H1 (cell line): Measurements from ENCODE around the gene CPNE5. TPM values are rescaled to one million over a fixed set of nuclear protein-coding genes. Genes with fewer than 3 reads are reported as not detected.

ENCODE experiments used
- CTCF ChIA-PET: fragments of 300-600 bp; sonication (Branson Sonifier 250); formaldehyde crosslinking; loops from one replicate; lab custom pipeline; 2021; ENCODE audit not compliant: partially characterized antibody; lab: Charles Lee
- POLR2A ChIA-PET: fragments of 300-600 bp; sonication (Branson Sonifier 250); formaldehyde crosslinking; loops from one replicate; lab custom pipeline; 2021; ENCODE audit warnings: inconsistent platforms; ENCODE audit not compliant: partially characterized antibody; lab: Charles Lee
- DNase-seq, 2 experiments: peaks; one replicate each; pipeline versions ENCODE4 v3.0.0 to v3.0.0-alpha.2; 2010 to 2022; ENCODE audit warnings: low spot score in 2 of 2, low read depth in 1 of 2, mixed read lengths in 1 of 2
- FAIRE-seq: peaks from 2 replicates; lab custom pipeline; 2011; peaks lifted over from hg19 to GRCh38; lab: Jason Lieb, UNC
- H2AFZ ChIP-seq: 2 replicates; pipeline ENCODE4 v1.8.1; 2012; ENCODE audit warnings: low read length, inconsistent platforms
- H2AK5ac ChIP-seq: 2 replicates; pipeline ENCODE4 v1.6.1; 2013; ENCODE audit warnings: low read depth, low read length
- H2BK120ac ChIP-seq: replicated peaks from 2 replicates; pipeline ENCODE3; 2013; ENCODE audit warnings: low read depth, low read length, inconsistent platforms
- H2BK12ac ChIP-seq: 2 replicates; pipeline ENCODE4 v1.6.1; 2013; ENCODE audit warnings: low read depth, low read length
- H2BK15ac ChIP-seq: 2 replicates; pipeline ENCODE4 v1.6.1; 2013; ENCODE audit warnings: low read length
- H2BK20ac ChIP-seq: 2 replicates; pipeline ENCODE4 v1.6.1; 2013; ENCODE audit warnings: low read length
- H2BK5ac ChIP-seq: 2 replicates; pipeline ENCODE4 v1.6.1; 2013; ENCODE audit warnings: low read depth, low read length
- H3K14ac ChIP-seq: 2 replicates; pipeline ENCODE4 v1.6.1; 2013; ENCODE audit warnings: inconsistent platforms; ENCODE audit not compliant: insufficient read length
- H3K18ac ChIP-seq: 2 replicates; pipeline ENCODE4 v1.6.1; 2013; ENCODE audit warnings: low read length; ENCODE audit errors: extremely low read depth
- H3K23ac ChIP-seq: 2 replicates; pipeline ENCODE4 v1.6.1; 2013; ENCODE audit warnings: inconsistent platforms; ENCODE audit not compliant: insufficient read length
- H3K23me2 ChIP-seq: 2 replicates; pipeline ENCODE4 v1.6.1; 2013; ENCODE audit warnings: low read depth, low read length
- H3K27ac ChIP-seq: 2 replicates; pipeline ENCODE4 v1.6.1; 2011; ENCODE audit warnings: low read depth, low read length, inconsistent platforms
- H3K27me3 ChIP-seq, 4 experiments: replicated peaks in 1 of 4; 1 replicate in 1 of 4; 2 replicates in 3 of 4; pipeline versions ENCODE4 v1.6.1 to v1.8.1; 2011 to 2013; ENCODE audit warnings: low read length in 3 of 4, mild to moderate bottlenecking in 3 of 4, inconsistent platforms in 2 of 4, mixed read lengths in 2 of 4, moderate library complexity in 1 of 4; ENCODE audit not compliant: control insufficient read depth in 3 of 4, insufficient read depth in 3 of 4; ENCODE audit errors: extremely low read depth in 1 of 4
- H3K36me3 ChIP-seq, 4 experiments: 2 replicates each; pipeline versions ENCODE4 v1.6.1 to v1.8.1; 2011 to 2013; ENCODE audit warnings: mild to moderate bottlenecking in 4 of 4, low read length in 3 of 4, moderate library complexity in 2 of 4, control low read depth in 1 of 4, inconsistent platforms in 1 of 4; ENCODE audit not compliant: insufficient read depth in 4 of 4, control insufficient read depth in 2 of 4
- H3K4ac ChIP-seq: replicated peaks from 2 replicates; pipeline ENCODE3; 2013; ENCODE audit warnings: low read length, low read depth, mixed read lengths, inconsistent platforms; ENCODE audit not compliant: insufficient read length
- H3K4me1 ChIP-seq, 4 experiments: replicated peaks in 1 of 4; 1 replicate in 1 of 4; 2 replicates in 3 of 4; pipeline versions ENCODE4 v1.6.1 to v1.8.1; 2011 to 2013; ENCODE audit warnings: low read length in 3 of 4, inconsistent platforms in 2 of 4, mixed read lengths in 1 of 4; ENCODE audit not compliant: insufficient read depth in 4 of 4, control insufficient read depth in 3 of 4
- H3K4me2 ChIP-seq, 2 experiments: 2 replicates each; pipeline versions ENCODE4 v1.6.1 to v1.8.1; 2011 to 2013; ENCODE audit warnings: low read depth in 2 of 2, low read length in 2 of 2, control low read depth in 1 of 2, inconsistent platforms in 1 of 2, mild to moderate bottlenecking in 1 of 2; ENCODE audit not compliant: insufficient read depth in 1 of 2
- H3K4me3 ChIP-seq, 4 experiments: fragments of 200-600, 300-600 bp in 1 of 4; sonication (generic), shearing (Covaris generic), sonication (Bioruptor Twin) in 1 of 4; 2 replicates each; pipeline versions ENCODE4 v1.5.1 to v1.8.1; 2011 to 2016; ENCODE audit warnings: low read length in 4 of 4, low read depth in 3 of 4, control low read depth in 2 of 4, inconsistent platforms in 2 of 4, mild to moderate bottlenecking in 2 of 4, mixed read lengths in 1 of 4, moderate library complexity in 1 of 4; ENCODE audit not compliant: insufficient read depth in 2 of 4; ENCODE audit errors: extremely low read depth in 1 of 4
- H3K56ac ChIP-seq: replicated peaks from 2 replicates; pipeline ENCODE3; 2013; ENCODE audit warnings: low read depth, mild to moderate bottlenecking, mixed read lengths, low read length, inconsistent platforms; ENCODE audit not compliant: insufficient read length
- H3K79me1 ChIP-seq: 2 replicates; pipeline ENCODE4 v1.6.1; 2013; ENCODE audit warnings: low read depth, low read length, control low read depth
- H3K79me2 ChIP-seq, 2 experiments: 2 replicates each; pipeline versions ENCODE4 v1.6.1 to v1.8.1; 2012 to 2013; ENCODE audit warnings: low read length in 2 of 2, mild to moderate bottlenecking in 2 of 2, inconsistent platforms in 1 of 2; ENCODE audit not compliant: insufficient read depth in 2 of 2, control insufficient read depth in 1 of 2
- H3K9ac ChIP-seq, 4 experiments: replicated peaks in 1 of 4; 1 replicate in 1 of 4; 2 replicates in 3 of 4; pipeline versions ENCODE4 v1.6.1 to v1.8.1; 2011 to 2013; ENCODE audit warnings: low read depth in 3 of 4, low read length in 3 of 4, control low read depth in 2 of 4, mild to moderate bottlenecking in 2 of 4, moderate library complexity in 2 of 4, inconsistent platforms in 1 of 4; ENCODE audit errors: extremely low read depth in 1 of 4
- H3K9me3 ChIP-seq, 2 experiments: 2 replicates each; pipeline versions ENCODE4 v1.6.1 to v1.8.1; 2012 to 2013; ENCODE audit warnings: mild to moderate bottlenecking in 2 of 2, moderate library complexity in 2 of 2, control low read depth in 1 of 2, inconsistent platforms in 1 of 2, low read depth in 1 of 2, low read length in 1 of 2, mixed read lengths in 1 of 2; ENCODE audit not compliant: insufficient read depth in 2 of 2
- H4K20me1 ChIP-seq, 2 experiments: replicated peaks in 1 of 2; 2 replicates each; pipeline versions ENCODE3 to v1.8.1; 2011 to 2013; ENCODE audit warnings: inconsistent platforms in 2 of 2, low read length in 2 of 2, mild to moderate bottlenecking in 1 of 2; ENCODE audit not compliant: insufficient read depth in 2 of 2, control insufficient read depth in 1 of 2
- H4K5ac ChIP-seq: 2 replicates; pipeline ENCODE4 v1.6.1; 2013; ENCODE audit warnings: low read length, low read depth, mixed read lengths, inconsistent platforms; ENCODE audit not compliant: insufficient read length
- H4K8ac ChIP-seq: 2 replicates; pipeline ENCODE4 v1.8.0; 2013; ENCODE audit warnings: mild to moderate bottlenecking, moderate library complexity, low read length, inconsistent platforms; ENCODE audit not compliant: insufficient read depth; ENCODE audit errors: extremely low read depth
- H4K91ac ChIP-seq: replicated peaks from 2 replicates; pipeline ENCODE3; 2013; ENCODE audit warnings: low read length, mixed read lengths, inconsistent platforms; ENCODE audit not compliant: insufficient read length
- HDAC6 ChIP-seq: IDR thresholded peaks from one replicate; pipeline ENCODE4 v1.7.1; 2012; ENCODE audit warnings: low read depth, mild to moderate bottlenecking, inconsistent platforms, low read length, moderate library complexity
- JUN ChIP-seq: IDR thresholded peaks from 2 replicates; pipeline ENCODE4 v1.6.1; 2011; ENCODE audit warnings: low read depth, mild to moderate bottlenecking, improper control_type of control experiment, low read length
- WGBS, 2 experiments: shearing (Covaris generic) in 1 of 2; methylation state at CpG; one replicate each; pipeline versions ENCODE4 v1.1.6 to v1.1.7; 2013 to 2015; ENCODE audit warnings: low lambda C conversion rate in 2 of 2, mixed read lengths in 2 of 2, inconsistent platforms in 1 of 2, low coverage in 1 of 2, missing lambda C conversion rate in 1 of 2; ENCODE audit not compliant: insufficient replicate concordance in 2 of 2, insufficient coverage in 1 of 2, insufficient read length in 1 of 2; ENCODE audit errors: extremely low coverage in 1 of 2, missing lambda C conversion rate in 1 of 2; 5-methylcytosine and 5-hydroxymethylcytosine counted together
- polyA plus RNA-seq, 7 experiments: library from polyadenylated mRNA; depleted of rRNA in 3 of 7; stranded (reverse) in 5 of 7; unstranded in 2 of 7; fragments of >200 nt in 5 of 7; fragments of 200-250 nt in 2 of 7; gene quantifications; 1 replicate in 5 of 7; 2 replicates in 1 of 7; 4 replicates in 1 of 7; pipeline versions ENCODE4 v1.2.1 to v1.2.3, GENCODE V29; 2011 to 2013; ENCODE audit warnings: missing spikeins in 2 of 7, mixed read lengths in 2 of 7
- total RNA-seq: library from RNA; stranded (reverse); fragmentation: NEBNext Ultra II Directional; extraction: Animal tissue kit (Norgen Biotek cat#: 25700); gene quantifications from 2 replicates; pipeline ENCODE4 v1.2.1, GENCODE V29; 2021

Gene CPNE5
- total and polyA plus RNA-seq, 2 of the 8 experiments (the other 6 are each of a cell fraction or from before 2014, with no cell fraction given): 0.88 to 1.8 TPM

DNA sequence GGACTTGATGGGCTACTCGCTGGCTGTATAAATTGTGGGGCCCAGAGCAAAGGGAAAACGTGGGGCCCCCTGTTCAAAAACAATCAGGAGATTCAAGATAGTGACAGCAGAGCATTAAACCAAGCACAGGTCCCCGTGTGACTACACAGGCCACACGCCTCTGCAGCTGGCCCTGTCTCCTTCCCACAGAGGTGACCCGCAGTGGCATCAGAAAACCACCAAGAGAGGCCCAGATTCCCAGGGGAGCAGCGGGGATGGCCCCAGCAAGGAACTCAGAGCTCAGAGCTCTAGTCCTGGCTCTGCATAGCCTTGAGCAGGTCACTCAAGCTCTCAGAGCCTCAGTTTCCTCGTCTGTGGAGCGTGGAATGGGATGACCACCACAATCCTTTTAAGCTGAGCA is 57.6 kb downstream of the CPNE5 start:
- Histone ChIP-seq H3K27me3 (no peaks in the 10 kb centered on the region; a peak in 2 of 7 replicates), H2AFZ (0 out of 2 replicates have a peak overlapping the region, but pooled peaks have one; percentile 23), H3K18ac (no peak overlapping the region), H2BK12ac (0 out of 2 replicates have a peak overlapping the region, but pooled peaks have one; percentile 60), H3K36me3 (no peaks in the 10 kb centered on the region), H2AK5ac (no peak overlapping the region), H3K79me1 (no peaks in the 10 kb centered on the region), H3K4me1 (peaks cover 6 to 19% (median 11%) of the 10 kb centered on the region in 4 experiments), H4K91ac (no peak overlapping the region), H3K27ac (no peak overlapping the region), H3K4me3 (no peak overlapping the region), H3K4me2 (no peak overlapping the region), H3K14ac (no peak overlapping the region), H2BK15ac (peak overlapping the region; percentile 13; the same call in 1 of the 2 replicates), H2BK5ac (peak overlapping the region; percentile 26; the same call in 1 of the 2 replicates), H3K56ac (no peak overlapping the region), H4K8ac (no peak overlapping the region), H3K9me3 (no peaks in the 10 kb centered on the region), H3K23me2 (peaks cover 2% of the 10 kb centered on the region; the same call in 1 of the 2 replicates), H2BK120ac (no peak overlapping the region), H3K79me2 (no peaks in the 10 kb centered on the region), H4K5ac (no peak overlapping the region), H3K9ac (no peak overlapping the region), H2BK20ac (no peak overlapping the region; the same call in 1 of the 2 replicates), H3K23ac (no peak overlapping the region), H3K4ac (no peak overlapping the region), H4K20me1 (no peaks in the 10 kb centered on the region)
- ChIA-PET CTCF (interaction anchor here (1.0 to 12.0 kb wide), 15 partner anchors 13 to 249 kb away, joined by 3 to 231 read pairs (median 14); no protein-coding TSS in a partner anchor), POLR2A (interaction anchor here (1.0 to 1.3 kb wide), 3 partner anchors 15 to 72 kb away, joined by 3 to 5 read pairs (median 4); no protein-coding TSS in a partner anchor)
- 85% methylated on average over 8 of the region's 8 CpGs; no CpG with 5 or more reads in 1 of the 2 experiments for WGBS, 2 experiments
- FAIRE-seq (no peak), DNase-seq (no peak)
- TF ChIP-seq JUN: no peak
- no peak for TF ChIP-seq HDAC6
